ENCODE results near the gene PRKCZ.

- TF ChIP-seq CTCF (conservative IDR thresholded peaks at IDR 0.05 in 1 of 2, IDR thresholded peaks at IDR 0.05 in 1 of 2; ENCODE audit: low read depth in 1 of 2, low read length in 2 of 2): no peak
- TF ChIP-seq EZH2 (IDR thresholded peaks at IDR 0.05; ENCODE audit: low read length, missing control alignments): no peak
These were observed 132.2 kb downstream of the PRKCZ start for GRCh38 chr1:2182376-2182775.
